Cortex of kidney (tissue), 1 donor: ENCODE data around the gene CELF4.

Source experiments
- DNase-seq: peaks from one replicate; lab custom pipeline; 2025; lab: John Stamatoyannopoulos, UW

The CELF4 gene

GRCh38 chr18:37547196-37547827 is 18.3 kb downstream of the CELF4 start:
- DNase-seq, result no peak

- DNase-seq, result no peak
These were observed 18.9 kb downstream of the CELF4 start for GRCh38 chr18:37546651-37547050.

GRCh38 chr18:37546272-37546537 is 19.4 kb downstream of the CELF4 start:
- no peak for DNase-seq

- DNase-seq, result no peak
These were observed 19.9 kb downstream of the CELF4 start for GRCh38 chr18:37545461-37546271.

GRCh38 chr18:37544713-37545112 is 20.9 kb downstream of the CELF4 start:
- no peak for DNase-seq

GRCh38 chr18:37544217-37544616 is 21.4 kb downstream of the CELF4 start:
- no peak for DNase-seq

- no peak for DNase-seq
These were observed 22.3 kb downstream of the CELF4 start for GRCh38 chr18:37543321-37543720.

- no peak for DNase-seq
These were observed 24.1 kb downstream of the CELF4 start for GRCh38 chr18:37541517-37541916.

- DNase-seq, result no peak
These were observed 25.0 kb downstream of the CELF4 start for GRCh38 chr18:37540424-37541138.

GRCh38 chr18:37539236-37539635 is 26.4 kb downstream of the CELF4 start:
- DNase-seq, result no peak

GRCh38 chr18:37538526-37539205 is 26.9 kb downstream of the CELF4 start:
- no peak for DNase-seq

- no peak for DNase-seq
These were observed 27.6 kb downstream of the CELF4 start for GRCh38 chr18:37537868-37538525.

- no peak for DNase-seq
These were observed 28.9 kb downstream of the CELF4 start for GRCh38 chr18:37536656-37537055.

GRCh38 chr18:37535968-37536367 is 29.6 kb downstream of the CELF4 start:
- no peak for DNase-seq

- no peak for DNase-seq
These were observed 31.0 kb downstream of the CELF4 start for GRCh38 chr18:37534627-37535026.

- DNase-seq, result no peak
These were observed 31.7 kb downstream of the CELF4 start for GRCh38 chr18:37533647-37534584.

GRCh38 chr18:37532917-37533316 is 32.7 kb downstream of the CELF4 start:
- DNase-seq, result no peak

- DNase-seq, result no peak
These were observed 35.7 kb downstream of the CELF4 start for GRCh38 chr18:37529863-37530262.

- DNase-seq, result no peak
These were observed 36.3 kb downstream of the CELF4 start for GRCh38 chr18:37529296-37529695.

GRCh38 chr18:37527395-37527794 is 38.2 kb downstream of the CELF4 start:
- no peak for DNase-seq

GRCh38 chr18:37525262-37525585 is 40.4 kb downstream of the CELF4 start:
- no peak for DNase-seq
